GM18870 (cell line): ENCODE measurements around the gene MRPL16.
"Not testable (repeated sequence)": the region's sequence is repeated elsewhere in the genome, so short reads cannot be mapped to it uniquely, and the experiment has no call there.

Source experiments
- ATAC-seq: cut with Tn5 transposase; IDR thresholded peaks from one replicate; pipeline ENCODE4 v1.9.1; 2021; ENCODE audit warnings: moderate library complexity; ENCODE audit not compliant: unreplicated experiment

Gene MRPL16

GRCh38 chr11:59810189-59810910, at the start of gene MRPL16:
TSS of gene MRPL16 (minus strand) at chr11:59810778. CDS start at chr11:59810658, 120 bp downstream.
- ATAC-seq: peak; percentile 87

GRCh38 chr11:59859673-59860072, 49.1 kb upstream of the MRPL16 start:
- no peak for ATAC-seq

GRCh38 chr11:59857439-59858434, 47.2 kb upstream of the MRPL16 start:
- ATAC-seq: no peak

GRCh38 chr11:59854871-59855270, 44.3 kb upstream of the MRPL16 start:
- ATAC-seq: no peak

GRCh38 chr11:59851416-59851815, 40.8 kb upstream of the MRPL16 start:
- ATAC-seq: not testable (repeated sequence)

GRCh38 chr11:59849551-59849950, 39.0 kb upstream of the MRPL16 start:
- not testable (repeated sequence) for ATAC-seq

GRCh38 chr11:59849129-59849528, 38.6 kb upstream of the MRPL16 start:
- peak; percentile 67 for ATAC-seq

- not testable (repeated sequence) for ATAC-seq
Measured at GRCh38 chr11:59848439-59848838, 37.9 kb upstream of the MRPL16 start.

- ATAC-seq: no peak
Measured at GRCh38 chr11:59847626-59848025, 37.0 kb upstream of the MRPL16 start.

- no peak for ATAC-seq
Measured at GRCh38 chr11:59846556-59846955, 36.0 kb upstream of the MRPL16 start.

- no peak for ATAC-seq
Measured at GRCh38 chr11:59845399-59845798, 34.8 kb upstream of the MRPL16 start, which contains the start of gene CBLIF. TSS of gene CBLIF (minus strand) at chr11:59845499. CDS start at chr11:59845453, 46 bp downstream.

- no peak for ATAC-seq
Measured at GRCh38 chr11:59842316-59842715, 31.7 kb upstream of the MRPL16 start.

GRCh38 chr11:59841514-59841913, 30.9 kb upstream of the MRPL16 start:
- ATAC-seq: peak; percentile 70

GRCh38 chr11:59839615-59840014, 29.0 kb upstream of the MRPL16 start:
- ATAC-seq: no peak

GRCh38 chr11:59833602-59834001, 23.0 kb upstream of the MRPL16 start:
- ATAC-seq: no peak

- ATAC-seq: no peak
Measured at GRCh38 chr11:59829358-59829757, 18.8 kb upstream of the MRPL16 start.

GRCh38 chr11:59822989-59823566, 12.5 kb upstream of the MRPL16 start:
- peak; percentile 80 for ATAC-seq

GRCh38 chr11:59818572-59818971, 8.0 kb upstream of the MRPL16 start:
- ATAC-seq: no peak

GRCh38 chr11:59816434-59816833, 5.9 kb upstream of the MRPL16 start:
- ATAC-seq: not testable (repeated sequence)

GRCh38 chr11:59815754-59816153, 5.2 kb upstream of the MRPL16 start:
- ATAC-seq: no peak

- ATAC-seq: no peak
Measured at GRCh38 chr11:59814021-59814420, 3.4 kb upstream of the MRPL16 start.
